DLD1 (cell line): ENCODE data around the gene MDK.

Source experiments
- in situ Hi-C: cut with HindIII; loops from 2 replicates; pipeline ENCODE4 v1.10.0; 2017; ENCODE audit warnings: low sequenced_read_pairs

Gene MDK

DNA sequence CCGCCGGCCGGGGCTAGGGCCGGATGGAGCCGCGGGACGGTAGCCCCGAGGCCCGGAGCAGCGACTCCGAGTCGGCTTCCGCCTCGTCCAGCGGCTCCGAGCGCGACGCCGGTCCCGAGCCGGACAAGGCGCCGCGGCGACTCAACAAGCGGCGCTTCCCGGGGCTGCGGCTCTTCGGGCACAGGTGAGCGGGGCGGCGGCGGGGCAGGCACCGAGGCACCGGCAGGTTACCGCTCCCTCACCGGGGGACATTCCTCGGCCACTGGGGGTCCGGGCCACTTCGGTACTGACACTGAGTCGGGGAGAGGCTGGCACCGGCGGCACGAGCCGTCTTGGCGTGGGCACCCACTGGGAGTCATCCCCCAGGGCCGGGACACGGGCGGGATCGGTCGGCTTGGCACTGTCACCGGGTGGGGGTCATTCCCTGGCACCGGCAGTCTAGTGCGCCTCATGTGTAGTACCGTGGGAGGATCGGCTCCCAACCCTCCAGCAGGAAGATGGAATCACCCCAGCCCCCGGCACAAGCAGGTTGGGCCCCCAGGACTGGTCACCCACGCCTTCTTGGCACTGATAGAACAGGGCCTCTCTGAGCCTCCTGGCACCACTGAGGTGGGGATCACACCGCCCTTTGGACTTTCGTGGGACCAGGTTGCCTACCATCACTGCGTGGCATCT lies 33.7 kb upstream of the MDK start:
- in situ Hi-C loops, result no loop called here

DNA sequence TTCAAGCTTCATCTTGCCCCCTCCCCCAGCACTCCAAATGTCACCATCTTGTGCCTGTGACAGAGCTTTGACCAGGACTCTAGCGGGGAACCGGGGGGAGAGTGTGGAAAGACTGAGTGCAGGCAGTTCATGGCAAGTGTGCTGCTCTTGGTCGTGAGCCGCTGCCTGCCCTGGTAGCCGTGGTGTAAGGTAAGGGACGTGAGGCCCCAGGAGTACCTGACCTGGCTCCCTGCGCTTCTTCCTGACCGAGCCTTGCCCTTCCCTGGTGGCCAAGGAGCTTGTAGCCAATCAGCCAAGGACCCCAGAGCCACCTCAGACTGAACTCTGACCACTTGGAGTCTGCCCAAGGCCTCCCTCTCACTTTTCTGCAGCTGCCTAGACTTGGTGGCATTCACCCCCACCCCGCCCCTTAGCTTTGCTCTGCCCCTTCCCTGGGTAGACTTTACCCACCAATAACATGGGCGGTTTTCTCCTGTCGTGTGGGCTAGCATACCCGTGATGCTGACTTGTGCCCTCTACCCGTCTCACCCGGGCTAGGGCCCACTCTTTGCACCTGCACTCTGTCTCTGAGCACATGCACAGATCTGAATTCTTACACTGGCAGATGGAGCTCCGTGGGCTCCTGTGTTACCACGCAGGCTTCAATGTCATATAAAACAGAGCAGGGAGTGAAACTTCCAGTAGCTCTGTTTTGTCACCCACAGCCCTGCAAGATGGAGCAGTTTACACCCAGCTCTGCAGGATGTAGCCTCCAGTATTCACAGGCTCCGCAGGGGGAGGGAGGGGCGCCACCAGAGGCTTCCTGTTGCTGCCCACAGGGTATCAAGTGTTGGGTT lies 32.7 kb upstream of the MDK start:
- in situ Hi-C loops, result no loop called here

GRCh38 chr11:46350695-46351094 lies 30.8 kb upstream of the MDK start:
- in situ Hi-C loops, result no loop called here

GRCh38 chr11:46351148-46351547 lies 30.3 kb upstream of the MDK start:
- in situ Hi-C loops, result no loop called here

DNA sequence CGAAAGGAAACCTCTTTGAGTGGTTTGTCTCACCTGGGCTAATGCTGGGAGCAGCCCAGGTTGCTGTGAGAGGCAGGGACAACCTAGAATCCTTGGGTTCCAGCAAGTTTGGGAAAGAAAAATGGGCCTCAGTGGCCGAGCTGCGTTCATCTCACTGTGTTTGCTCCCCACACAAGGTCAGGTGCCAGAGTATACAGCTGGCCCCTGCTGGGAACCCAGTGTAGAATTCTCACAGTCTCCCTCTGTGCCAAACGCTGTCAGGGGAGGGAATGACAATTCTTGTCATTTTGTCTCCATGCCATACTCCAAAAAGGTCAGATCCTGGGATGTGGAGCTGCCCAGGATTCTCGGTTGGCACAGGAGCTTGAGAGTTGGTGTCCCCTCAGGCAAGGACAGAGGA lies 29.9 kb upstream of the MDK start:
- in situ Hi-C loops, result no loop called here

DNA sequence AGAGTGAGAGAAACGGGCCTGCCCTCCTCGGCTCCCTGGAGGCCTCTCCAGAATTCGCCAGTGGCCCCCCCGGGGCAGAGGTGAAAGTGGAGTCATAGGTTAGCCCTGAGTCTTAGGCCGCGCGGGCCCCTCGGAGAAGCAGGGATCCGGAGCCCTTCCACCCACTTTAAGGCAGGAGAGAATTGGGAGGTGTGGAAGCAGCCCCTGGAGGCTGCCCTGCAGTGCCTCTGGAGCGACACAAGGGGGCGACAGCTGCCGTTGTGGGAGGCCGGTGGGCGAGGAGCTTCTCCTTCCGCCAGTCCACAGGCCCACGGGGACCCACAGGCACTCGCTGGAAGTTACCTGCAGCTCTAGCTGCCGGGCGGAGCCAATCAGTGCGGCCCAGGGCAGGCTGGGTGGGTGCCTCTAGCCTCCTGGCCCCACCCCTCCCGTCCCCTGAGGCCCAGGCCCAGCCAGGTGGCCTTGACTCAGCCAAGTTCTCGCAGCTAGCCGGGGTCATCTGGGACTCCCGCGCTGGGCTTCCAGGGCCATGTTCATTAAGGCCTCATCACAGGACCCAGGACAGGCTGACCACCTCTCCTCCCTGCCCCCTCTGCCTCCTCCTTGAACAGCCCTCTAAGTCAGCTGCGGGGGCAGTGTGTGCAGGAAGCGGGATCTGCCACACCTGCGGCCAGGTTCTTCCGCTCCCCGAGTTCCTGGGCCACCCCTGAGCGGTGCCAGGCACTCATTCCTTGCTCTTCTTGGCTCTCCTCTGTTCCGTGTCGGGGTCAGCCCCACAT lies 29.2 kb upstream of the MDK start:
- in situ Hi-C loops, result no loop called here

DNA sequence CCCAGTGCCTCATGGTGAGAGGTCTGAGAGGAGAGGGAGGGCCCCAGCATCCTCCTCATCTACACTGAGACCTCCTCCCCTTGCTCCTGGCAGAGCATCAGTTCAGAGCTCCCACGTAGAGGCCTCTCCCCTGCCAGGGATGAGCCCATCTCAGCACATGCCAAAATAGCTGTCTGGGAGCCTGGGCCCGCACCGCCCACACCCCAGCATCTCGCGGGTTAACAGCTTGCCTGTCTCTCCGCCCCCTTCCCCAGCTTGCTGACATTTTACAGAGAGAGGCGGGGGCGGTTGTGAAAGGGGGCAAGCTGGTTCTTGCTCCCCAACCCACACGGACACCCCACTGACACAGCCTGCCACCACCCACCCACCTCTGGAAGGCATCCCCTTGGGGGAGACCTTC lies 27.8 kb upstream of the MDK start:
- in situ Hi-C loops, result no loop called here

GRCh38 chr11:46356924-46357482 lies 24.5 kb upstream of the MDK start:
- in situ Hi-C loops, result no loop called here

DNA sequence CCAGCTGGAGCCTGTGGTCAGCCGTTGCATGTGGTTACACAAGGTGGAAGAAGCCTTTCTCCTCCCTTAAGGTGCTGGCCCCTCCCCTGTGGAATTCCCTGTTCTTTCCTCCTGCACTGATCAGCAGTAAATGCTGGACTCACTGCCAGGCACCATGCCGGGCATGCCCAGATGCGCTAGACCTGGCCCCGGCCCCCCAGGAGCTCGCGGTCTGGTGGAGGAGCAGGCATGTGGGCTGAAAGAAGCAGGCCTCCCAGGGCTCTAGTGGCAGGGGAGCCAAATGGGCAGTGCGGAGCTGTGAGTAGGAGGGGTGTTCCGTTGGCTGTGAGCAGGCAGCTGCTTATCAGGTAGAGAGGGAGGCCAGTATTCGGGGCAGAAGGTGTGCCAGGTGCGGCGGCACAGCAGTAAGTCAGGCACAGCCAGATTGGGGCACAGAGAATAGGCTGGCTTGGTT lies 24.0 kb upstream of the MDK start:
- in situ Hi-C loops, result no loop called here

DNA sequence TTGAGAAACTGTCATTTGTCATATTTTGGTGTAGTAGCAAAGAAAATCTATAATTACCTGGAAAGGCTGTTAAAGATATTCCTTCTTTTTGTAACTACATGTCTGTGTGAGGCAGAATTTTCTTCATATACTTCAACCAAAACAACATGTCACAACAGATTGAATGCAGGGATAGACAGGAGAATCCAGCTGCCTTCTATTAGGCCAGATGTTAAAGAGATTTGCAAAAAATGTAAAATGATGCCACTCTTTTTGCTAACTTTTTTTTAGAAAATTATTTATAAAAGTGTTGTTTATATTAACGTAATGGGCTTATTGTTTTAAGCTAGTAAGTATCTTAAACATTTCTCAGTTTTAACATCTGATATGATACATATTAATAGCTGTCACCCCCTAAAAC lies 21.5 kb upstream of the MDK start:
- in situ Hi-C loops, result no loop called here

DNA sequence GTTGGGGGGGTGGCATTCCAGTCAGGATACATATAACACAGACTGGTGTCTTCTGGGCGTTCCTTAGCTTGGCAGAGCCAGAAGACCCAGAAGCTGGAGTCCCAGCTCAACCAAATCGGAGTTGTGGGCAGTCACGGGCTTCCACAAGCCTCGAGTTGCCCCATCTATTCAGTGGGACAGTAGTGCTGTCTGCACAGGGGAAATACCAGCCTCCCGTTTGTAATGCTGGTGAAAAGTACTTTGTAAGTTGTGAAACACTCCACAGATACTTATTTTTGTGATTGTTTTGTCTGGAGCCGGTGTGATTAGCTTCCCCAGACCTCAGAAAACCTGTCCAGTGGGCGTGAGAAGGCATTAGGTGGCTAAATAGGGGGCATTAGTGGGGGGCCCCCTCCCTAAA lies 20.6 kb upstream of the MDK start:
- in situ Hi-C loops, result no loop called here

DNA sequence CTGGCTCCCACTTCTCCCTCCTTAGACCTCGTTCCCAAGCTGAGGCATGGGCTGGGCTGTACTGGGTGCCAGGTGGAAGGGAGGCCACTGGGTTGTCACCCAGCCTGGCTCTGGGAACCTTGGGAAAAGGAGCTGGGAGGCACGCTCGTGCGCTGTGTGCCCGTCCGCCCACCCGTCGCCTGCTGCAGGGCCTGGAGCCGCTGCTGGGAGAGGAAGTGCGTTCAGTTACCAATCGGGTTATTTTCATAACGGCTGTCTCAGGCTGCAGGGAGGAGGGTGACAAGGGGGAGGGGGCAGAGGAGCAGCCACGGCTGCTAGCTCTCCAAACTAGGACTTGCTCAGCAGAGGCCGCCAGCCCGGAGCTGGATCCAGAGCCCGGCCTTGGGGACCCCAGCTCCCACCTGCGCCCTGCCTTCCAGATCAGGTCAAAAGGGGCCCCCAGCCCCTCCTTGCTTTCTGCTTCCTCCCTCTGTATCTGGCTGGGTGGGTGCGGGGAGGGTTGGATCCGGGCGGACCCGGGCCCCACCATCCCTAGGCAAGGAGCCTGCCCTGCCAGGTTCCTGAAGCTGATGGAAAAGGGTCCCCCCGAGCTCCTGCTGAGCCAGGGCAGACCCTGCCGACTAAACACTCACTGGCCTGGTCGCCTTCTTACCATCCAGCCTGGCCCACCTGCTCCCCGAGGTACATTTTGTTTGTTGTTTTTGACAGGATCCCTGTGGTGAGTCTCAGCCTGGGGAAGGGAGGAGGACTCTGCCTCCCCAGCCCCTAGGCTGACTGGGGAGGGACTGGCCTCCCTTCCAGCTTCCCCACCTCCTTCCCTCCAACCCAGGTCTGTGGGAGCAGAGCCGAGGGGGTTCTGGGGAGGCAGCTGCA lies 19.9 kb upstream of the MDK start:
- in situ Hi-C loops, result no loop called here

DNA sequence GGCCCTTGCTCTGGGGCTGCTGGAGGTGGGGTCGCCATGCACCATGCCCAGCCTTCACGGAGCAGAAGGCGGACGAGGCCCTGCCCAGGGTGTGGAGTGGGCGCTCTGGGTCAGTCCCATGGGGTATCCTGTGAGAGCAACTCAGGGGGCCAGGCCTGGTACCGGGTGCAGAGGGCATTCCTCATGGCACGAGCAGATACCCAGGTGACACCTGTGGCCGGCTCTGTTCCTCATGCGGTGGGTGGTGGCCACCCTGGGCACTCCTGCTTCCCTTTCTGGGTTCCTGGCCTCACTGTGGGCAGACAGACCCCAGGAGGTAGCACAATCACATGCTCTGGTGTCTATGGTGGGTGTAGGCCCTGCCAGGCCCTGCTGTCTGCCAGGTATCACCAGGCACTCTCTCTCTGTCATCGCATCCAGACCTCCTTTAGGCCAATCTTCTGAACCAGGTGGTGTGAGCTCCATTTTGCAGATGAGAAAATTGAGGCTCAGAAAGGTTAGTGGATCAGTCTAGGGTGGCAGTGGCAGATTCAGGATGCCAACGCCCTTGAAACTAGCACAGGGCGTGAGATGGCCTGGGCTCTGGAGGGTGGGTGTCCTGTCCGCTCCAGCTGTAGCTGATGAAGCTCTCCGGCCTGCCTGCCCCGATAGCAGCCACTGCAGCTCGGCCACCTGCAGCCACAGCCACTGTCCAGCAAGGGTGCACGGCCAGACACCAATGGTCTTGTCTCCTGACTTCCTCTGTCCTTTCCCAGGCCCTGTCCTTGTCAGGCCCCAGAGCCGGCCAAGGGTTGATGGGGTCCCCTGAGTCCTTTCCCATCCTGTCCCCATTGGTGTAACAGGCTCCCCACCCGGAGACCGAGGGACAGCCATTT lies 19.1 kb upstream of the MDK start:
- in situ Hi-C loops, result no loop called here

DNA sequence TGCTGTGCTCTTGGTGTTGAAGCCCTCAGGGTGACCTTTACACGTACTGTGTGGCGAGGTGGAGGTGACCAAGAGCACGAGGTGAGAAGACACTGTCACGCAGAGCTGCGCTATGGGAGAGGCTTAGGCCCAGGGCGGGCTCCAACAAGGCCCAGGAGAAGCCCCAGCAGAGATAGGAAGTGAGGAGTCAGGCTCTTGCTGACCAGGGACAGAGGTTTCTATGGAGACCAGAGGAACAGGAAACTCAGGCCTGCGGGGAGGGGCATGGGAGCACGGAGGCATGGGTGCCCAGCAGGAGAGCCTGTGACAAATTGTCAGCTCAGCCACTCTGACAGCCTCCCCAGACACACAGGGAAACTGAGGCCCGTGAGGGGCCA lies 18.4 kb upstream of the MDK start:
- in situ Hi-C loops, result no loop called here

DNA sequence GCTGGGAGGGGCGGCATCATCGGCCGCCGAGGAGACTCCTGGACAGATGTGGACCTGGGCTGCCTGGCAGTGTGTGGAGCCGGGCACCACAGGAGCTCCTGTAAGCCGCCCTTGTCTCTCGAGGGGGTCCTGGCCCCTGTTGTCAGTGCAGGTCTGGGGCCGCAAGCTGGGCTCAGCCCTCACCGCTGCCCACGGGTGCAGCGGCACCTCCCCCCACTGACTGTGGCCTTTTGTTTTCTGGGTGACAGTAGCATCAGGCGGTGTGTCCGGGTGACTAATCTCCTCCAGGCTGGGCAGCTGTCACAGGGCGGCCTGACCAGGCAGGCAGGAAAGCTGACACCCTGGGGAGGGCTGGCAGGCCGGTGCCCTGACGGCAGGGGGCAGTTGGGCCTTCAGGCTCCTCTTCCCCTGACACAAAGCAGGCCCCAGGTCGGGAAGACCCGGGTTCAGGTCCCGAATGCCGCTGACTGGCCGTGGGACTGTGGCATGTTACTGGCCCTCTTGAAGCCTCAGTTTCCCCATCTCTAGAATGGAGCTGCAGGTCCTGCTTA lies 17.9 kb upstream of the MDK start:
- in situ Hi-C loops, result no loop called here

GRCh38 chr11:46364056-46364455 lies 17.4 kb upstream of the MDK start:
- in situ Hi-C loops, result no loop called here

- in situ Hi-C loops, result no loop called here
These were observed 16.7 kb upstream of the MDK start for GRCh38 chr11:46364791-46365190.

- in situ Hi-C loops, result no loop called here
These were observed 15.2 kb upstream of the MDK start for GRCh38 chr11:46366260-46366659.

GRCh38 chr11:46366661-46367161 lies 14.8 kb upstream of the MDK start:
- in situ Hi-C loops, result no loop called here
